Psoas muscle (tissue), 8 donors: ENCODE data around the gene ADM2. TPM values are rescaled to one million over a fixed set of nuclear protein-coding genes. Genes with fewer than 3 reads are reported as not detected.
A peak's percentile ranks its signal among the peaks of the same experiment; 100 is the strongest.

Experiments
- ATAC-seq, 4 donors: fragments of 200-7000 bp; cut with Tn5 transposase; one replicate each; pipeline ENCODE4 v1.9.1; 2020; ENCODE audit warnings: moderate library complexity in 3 of 4, mild to moderate bottlenecking in 2 of 4
- DNase-seq, 2 donors: peaks; one replicate each; pipeline ENCODE4 v3.0.0-alpha.2; 2020
- H3K27ac ChIP-seq: fragments of 200-600 bp; one replicate; pipeline ENCODE4 v1.8.0; 2022
- H3K27me3 ChIP-seq, 3 donors: fragments of 200-600 bp in 1 of 3; one replicate each; pipeline versions ENCODE4 v1.6.1 to v1.8.0; 2013 to 2022; ENCODE audit warnings: low read length in 2 of 3, mild to moderate bottlenecking in 2 of 3, moderate library complexity in 1 of 3; ENCODE audit not compliant: insufficient read depth in 3 of 3
- H3K36me3 ChIP-seq, 2 donors: fragments of 200-600 bp in 1 of 2; one replicate each; pipeline versions ENCODE4 v1.6.1 to v1.8.0; 2013 to 2022; ENCODE audit warnings: low read depth in 1 of 2, mild to moderate bottlenecking in 1 of 2, moderate library complexity in 1 of 2; ENCODE audit not compliant: insufficient read depth in 1 of 2
- H3K4me1 ChIP-seq: fragments of 200-600 bp; one replicate; pipeline ENCODE4 v1.8.0; 2022
- H3K4me3 ChIP-seq: fragments of 200-600 bp; one replicate; pipeline ENCODE4 v1.8.0; 2022; ENCODE audit warnings: mild to moderate bottlenecking
- H3K9me3 ChIP-seq: fragments of 200-600 bp; one replicate; pipeline ENCODE4 v1.8.0; 2022
- CTCF ChIP-seq: fragments of 200-600 bp; IDR thresholded peaks from one replicate; pipeline ENCODE4 v1.8.0; 2022; ENCODE audit warnings: antibody characterized with exemption
- WGBS, 3 donors: extraction: QIAGEN DNeasy Blood & Tissue Kit; methylation state at CpG; one replicate each; pipeline versions ENCODE4 v1.1.6 to v1.1.7; 2013; 5-methylcytosine and 5-hydroxymethylcytosine counted together
- intact Hi-C, 2 donors: fragments of 100-400 bp; cut with DNase I; formaldehyde crosslinking; loops; one replicate each; pipeline versions ENCODE4 v1.11.0 to v1.14.2; 2022
- polyA plus RNA-seq, 3 donors: library from polyadenylated mRNA; stranded (reverse); fragments of 200-250 nt; gene quantifications; one replicate each; pipeline ENCODE4 v1.2.3, GENCODE V29; 2013
- total RNA-seq, 4 donors: library from RNA; stranded (reverse); fragmentation: NEBNext Ultra II Directional in 2 of 4; extraction: Animal tissue kit (Norgen Biotek cat#: 25700) in 2 of 4; gene quantifications; one replicate each; pipeline versions ENCODE4 v1.2.1 to v1.2.4, GENCODE V29; 2021 to 2023
- donor health status: healthy with polysubstance abuse.
- donor health status: DM: no; HTN: no; CAD: no; lungs with moderate emphysema.
- donor health status: Bipolar disorder and iron deficiency.
- donor health status: healthy.
- donor health status: DM: yes; HTN: yes; CAD: no.
- donor health status: DM: no; HTN: no; CAD: no.
- donor health status: DM: no; HTN: no; CAD: no.
- donor health status: DM: yes; HTN: yes; CAD: no.

Gene ADM2
- total and polyA plus RNA-seq, 7 donors: 0.01 to 0.21 (median 0.05) TPM; not detected in 4

DNA sequence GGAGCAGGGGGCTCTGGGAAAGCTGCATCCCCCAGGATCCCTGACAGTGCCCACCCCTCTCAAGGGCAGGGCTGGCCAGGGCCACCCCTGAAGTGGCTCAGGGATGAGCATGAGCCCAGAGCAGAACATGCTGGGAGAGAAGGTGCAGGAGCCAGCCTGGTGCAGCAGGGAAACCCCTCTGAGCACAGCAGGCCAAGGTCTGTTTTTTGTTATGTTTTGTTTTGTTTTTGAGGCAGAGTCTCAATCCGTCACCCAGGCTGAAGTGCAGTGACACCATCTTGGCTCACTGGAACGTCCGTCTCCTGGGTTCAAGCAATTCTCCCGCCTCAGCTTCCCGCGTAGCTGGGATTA, 5.7 kb upstream of the ADM2 start:
- Histone ChIP-seq H3K9me3 (no peaks in the 10 kb centered on the region), H3K4me1 (peaks cover 33% of the 10 kb centered on the region), H3K27ac (no peak overlapping the region), H3K27me3 (peaks cover 0 to 16% (median 7%) of the 10 kb centered on the region in 3 donors), H3K4me3 (peak overlapping the region; percentile 88), H3K36me3 (no peaks in the 10 kb centered on the region)
- 92 to 98% (median 95%) methylated on average over 6 of the region's 6 CpGs for WGBS, 3 donors
- DNase-seq: no peak
- peak in 2 of 4 donors; percentile 2 to 16 for ATAC-seq
- intact Hi-C loops: no loop called here
- no peak for TF ChIP-seq CTCF

DNA sequence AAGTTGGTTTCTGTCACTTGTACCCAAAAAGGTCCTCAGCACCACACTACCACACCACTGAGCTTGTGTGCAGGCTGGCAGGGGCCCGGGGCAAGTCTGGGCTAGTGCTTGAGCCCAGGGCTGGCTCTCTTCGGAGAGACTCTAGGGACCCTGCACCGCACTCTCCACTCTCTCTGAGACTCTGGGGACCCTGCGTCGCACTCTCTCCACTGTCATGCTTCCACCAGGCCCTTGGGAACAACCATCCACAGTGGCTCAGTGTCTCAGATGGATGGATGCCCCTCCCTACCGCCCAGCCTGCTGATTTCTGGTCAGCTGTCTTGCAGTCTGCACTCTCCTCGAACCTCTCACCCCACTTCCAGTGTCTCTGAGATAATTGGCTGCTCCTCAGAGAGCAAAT, 4.5 kb upstream of the ADM2 start:
- Histone ChIP-seq H3K9me3 (no peaks in the 10 kb centered on the region), H3K4me3 (no peak overlapping the region), H3K36me3 (no peaks in the 10 kb centered on the region), H3K4me1 (peaks cover 24% of the 10 kb centered on the region), H3K27ac (no peak overlapping the region), H3K27me3 (peaks cover 0 to 28% (median 17%) of the 10 kb centered on the region in 3 donors)
- no peak for TF ChIP-seq CTCF
- WGBS, 3 donors: 72 to 76% (median 75%) methylated on average over 7 of the region's 7 CpGs
- intact Hi-C loops: no loop called here
- no peak for ATAC-seq
- DNase-seq: no peak

DNA sequence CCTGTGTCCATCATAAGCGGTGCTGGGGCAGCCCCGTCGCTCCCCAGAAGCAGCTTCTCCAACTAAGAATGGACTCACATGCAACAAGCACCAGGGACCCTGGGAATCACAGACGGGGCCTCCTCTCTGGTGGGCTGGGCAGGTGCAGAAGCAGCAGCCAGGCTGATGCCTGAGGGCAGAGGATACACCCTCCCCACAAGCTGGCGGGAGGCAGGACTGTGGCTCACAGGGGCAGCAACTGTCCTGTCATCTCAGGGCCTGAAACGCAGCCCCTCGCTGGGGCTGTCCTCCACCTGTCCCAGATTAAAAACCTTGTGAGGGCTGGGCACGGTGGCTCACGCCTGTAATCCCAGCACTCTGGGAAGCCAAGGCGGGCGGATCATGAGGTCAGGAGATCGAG, 3.4 kb upstream of the ADM2 start:
- Histone ChIP-seq H3K9me3 (no peaks in the 10 kb centered on the region), H3K27ac (no peak overlapping the region), H3K4me1 (peaks cover 14% of the 10 kb centered on the region), H3K4me3 (no peak overlapping the region), H3K27me3 (peaks cover 0 to 39% (median 22%) of the 10 kb centered on the region in 3 donors), H3K36me3 (no peaks in the 10 kb centered on the region)
- DNase-seq (no peak), ATAC-seq (no peak)
- WGBS, 3 donors: 73 to 82% (median 78%) methylated on average over 12 of the region's 12 CpGs
- intact Hi-C loops: no loop called here
- no peak for TF ChIP-seq CTCF

DNA sequence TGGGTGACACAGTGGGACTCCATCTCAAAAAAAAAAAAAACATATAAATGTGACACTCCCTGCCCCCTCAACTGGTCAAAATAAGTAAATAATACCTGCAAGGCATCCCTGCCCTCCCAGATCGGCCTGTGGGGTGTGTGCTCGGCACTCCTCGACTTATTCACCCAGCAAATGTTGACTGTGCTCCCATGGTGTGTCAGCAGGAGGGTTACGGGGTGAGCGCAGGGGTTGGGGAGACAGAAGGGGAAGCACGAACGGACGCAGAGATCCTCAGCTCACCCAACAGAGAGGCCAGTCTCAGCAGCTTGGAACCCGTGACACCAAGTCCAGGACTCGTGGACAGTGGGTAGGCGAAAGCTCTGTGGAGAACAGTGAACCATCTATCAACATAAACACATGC, 1.6 kb upstream of the ADM2 start:
- H3K4me1 ChIP-seq: peaks cover 4% of the 10 kb centered on the region
- ATAC-seq (no peak), DNase-seq (no peak)
- no peaks in the 10 kb centered on the region for H3K36me3 ChIP-seq
- H3K9me3 ChIP-seq: no peaks in the 10 kb centered on the region
- no peak overlapping the region for H3K27ac ChIP-seq
- H3K4me3 ChIP-seq: no peak overlapping the region
- H3K27me3 ChIP-seq: peaks cover 0 to 54% (median 25%) of the 10 kb centered on the region in 3 donors
- no peak for TF ChIP-seq CTCF
- intact Hi-C loops: no loop called here
- WGBS, 3 donors: 60 to 74% (median 64%) methylated on average over 11 of the region's 11 CpGs

GRCh38 chr22:50481045-50481439, 301 bp upstream of the ADM2 start:
- Histone ChIP-seq H3K4me1 (peaks cover 4% of the 10 kb centered on the region), H3K27me3 (peaks cover 0 to 54% (median 26%) of the 10 kb centered on the region in 3 donors), H3K4me3 (peak overlapping the region; percentile 56), H3K27ac (no peak overlapping the region), H3K36me3 (no peaks in the 10 kb centered on the region), H3K9me3 (no peaks in the 10 kb centered on the region)
- WGBS, 3 donors: 3 to 4% (median 3%) methylated on average over 33 to 45 of the region's 45 CpGs
- DNase-seq (no peak), ATAC-seq (peak in 2 of 4 donors; percentile 7 to 14)
- no peak for TF ChIP-seq CTCF
- intact Hi-C loops: no loop called here
